NCI-H1092 (cell line): ENCODE results near the gene STK32B.

ENCODE experiments used
- DNase-seq: peaks from one replicate; lab custom pipeline; 2025; lab: John Stamatoyannopoulos, UW

Gene STK32B

DNA sequence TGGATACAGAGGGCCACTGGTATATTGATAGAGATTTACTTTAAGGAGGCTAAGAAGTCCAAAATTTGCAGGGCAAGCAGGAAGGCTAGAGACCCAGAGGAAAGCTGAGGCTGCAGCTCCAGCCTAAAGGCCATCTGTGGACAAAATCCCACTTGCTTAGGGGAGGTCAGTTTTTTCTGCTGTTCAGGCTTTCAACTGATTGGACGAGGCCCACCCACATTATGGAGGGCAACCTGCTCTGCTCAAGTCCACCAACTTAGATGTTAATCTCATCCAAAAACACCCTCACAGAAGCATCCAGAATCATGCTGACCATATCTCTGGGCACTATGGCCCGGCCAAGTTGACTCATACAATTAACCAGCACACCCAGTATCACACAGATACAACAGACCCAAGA, 480.8 kb downstream of the STK32B start:
- DNase-seq: no peak

DNA sequence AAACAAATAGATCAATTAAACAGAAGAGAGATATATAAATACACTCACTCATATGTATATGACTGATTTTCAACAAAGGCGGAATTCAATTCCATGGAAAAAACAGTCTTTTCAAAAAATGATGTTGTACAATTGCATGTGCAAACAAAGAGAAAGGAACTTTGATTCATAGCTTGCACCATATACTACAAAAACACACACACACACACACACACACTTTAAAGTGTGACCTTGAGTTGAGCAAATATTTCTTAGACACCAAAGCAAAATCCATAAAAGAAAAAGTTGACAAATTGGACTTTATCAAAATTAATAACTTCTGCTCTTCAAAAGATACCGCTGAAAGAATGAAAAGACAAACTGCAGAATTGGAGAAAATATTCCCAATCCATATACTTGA, 488.3 kb downstream of the STK32B start:
- no peak for DNase-seq

DNA sequence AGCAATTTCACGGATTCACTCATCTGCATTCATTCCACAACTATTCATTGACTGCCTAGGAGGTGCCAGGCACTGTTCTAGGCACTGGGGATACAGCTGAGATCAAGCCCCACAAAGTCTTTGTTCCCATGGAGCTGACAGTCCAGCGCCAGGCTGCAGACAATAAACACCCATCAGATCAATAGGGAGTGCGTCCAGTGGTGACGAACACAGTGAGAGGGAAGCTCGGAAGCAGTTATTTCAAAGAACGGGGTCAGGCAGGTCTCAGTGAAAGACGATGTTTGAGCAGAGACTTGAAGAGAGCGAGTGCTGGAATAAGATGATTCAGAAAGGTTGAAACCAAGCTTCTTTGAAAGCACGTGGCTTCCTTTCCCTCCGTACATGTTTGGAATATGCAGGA, 489.9 kb downstream of the STK32B start:
- DNase-seq: no peak

DNA sequence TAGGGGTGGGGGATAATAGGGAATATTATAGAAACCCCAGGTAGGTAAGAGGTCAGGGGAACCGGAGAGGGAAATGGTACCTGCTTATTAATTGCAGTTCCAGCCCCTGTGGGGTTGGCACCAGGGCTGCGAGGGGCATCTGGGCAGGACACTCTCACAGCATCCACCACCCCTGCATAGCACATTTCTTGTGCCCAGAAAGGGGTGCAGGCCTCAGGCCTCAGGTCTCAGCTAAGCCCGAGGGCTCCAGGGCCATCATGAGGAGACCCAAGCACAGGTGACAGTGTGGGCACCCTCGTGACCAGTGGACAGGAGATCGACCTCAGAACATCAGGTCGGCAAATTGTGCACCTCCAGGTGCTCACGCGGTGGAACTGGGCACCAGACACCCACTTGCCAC, 492.4 kb downstream of the STK32B start:
- DNase-seq: no peak

DNA sequence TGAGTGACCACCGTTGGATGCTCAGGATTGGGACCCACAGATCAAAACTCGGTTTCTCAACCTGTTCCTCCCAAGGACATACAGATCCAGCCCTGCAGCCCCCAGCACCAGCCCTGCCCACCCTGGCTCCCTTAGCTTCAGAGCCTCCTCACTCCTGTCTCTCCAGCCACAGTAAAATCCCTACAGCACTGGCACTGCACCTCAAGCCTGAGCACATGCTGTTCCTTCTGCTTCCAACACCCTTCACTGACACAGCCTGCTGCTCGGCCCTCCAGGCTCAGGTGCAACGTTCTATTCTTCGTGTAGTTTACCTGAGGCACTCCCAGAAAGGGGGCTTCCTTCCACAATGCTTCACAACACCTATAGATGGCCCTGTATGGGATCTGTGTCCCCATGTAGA, 493.5 kb downstream of the STK32B start:
- DNase-seq: no peak

DNA sequence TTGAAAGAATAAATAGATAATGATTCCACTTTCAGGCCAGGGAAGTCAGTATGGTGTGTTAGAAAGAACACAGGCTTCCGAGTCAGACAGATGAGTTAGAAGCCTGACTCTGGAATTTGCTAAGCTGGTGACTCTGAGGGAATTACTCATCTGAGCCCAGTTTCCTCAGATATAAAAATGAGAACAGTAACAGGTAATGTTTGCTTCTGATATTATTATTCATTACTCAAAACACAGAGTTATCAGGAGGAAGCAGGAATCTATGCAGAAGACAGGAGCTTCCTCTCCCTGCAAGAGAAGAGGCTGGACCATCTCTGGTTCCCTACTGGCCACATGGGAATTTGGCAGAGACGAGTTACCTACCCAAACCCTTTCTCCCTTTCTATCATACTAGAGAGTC, 494.0 kb downstream of the STK32B start:
- DNase-seq: no peak

DNA sequence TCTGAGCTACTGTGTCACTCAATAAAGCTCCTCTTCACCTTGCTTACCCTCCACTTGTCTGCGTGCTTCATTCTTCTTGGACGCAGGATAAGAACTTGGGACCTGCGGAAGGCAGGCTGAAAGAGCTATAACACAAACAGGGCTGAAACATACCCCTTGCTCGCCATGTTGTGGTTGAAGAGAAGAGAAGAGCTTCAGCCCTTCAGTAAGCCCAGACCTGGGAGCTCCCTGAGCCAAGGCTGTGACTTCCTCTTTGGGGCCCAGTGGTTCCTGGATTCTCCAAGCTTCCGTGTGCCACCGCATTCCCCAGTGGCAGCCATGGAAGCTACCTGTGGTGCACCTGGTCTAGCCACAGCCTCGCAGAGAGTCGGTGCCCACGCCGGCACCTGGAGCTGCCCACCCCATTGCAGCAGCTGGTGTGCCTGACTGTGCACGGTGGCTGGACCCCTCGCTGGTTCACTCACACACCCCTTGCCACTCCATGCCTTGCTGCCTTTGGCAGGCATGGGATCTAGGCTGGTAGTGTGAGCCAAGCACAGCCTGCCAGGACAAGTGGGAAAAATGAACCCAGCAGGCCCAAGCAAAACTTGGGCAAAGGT, 496.5 kb downstream of the STK32B start:
- no peak for DNase-seq
